NCI-H128 (cell line): ENCODE measurements around the gene RIBC1.
"Not testable (repeated sequence)": the region's sequence is repeated elsewhere in the genome, so short reads cannot be mapped to it uniquely, and the experiment has no call there.

Experiments used
- DNase-seq: peaks from one replicate; lab custom pipeline; 2025; ENCODE audit not compliant: unreplicated experiment; lab: John Stamatoyannopoulos, UW

Gene RIBC1

GRCh38 chrX:53435997-53436396, 13.3 kb downstream of the RIBC1 start:
- DNase-seq: peak; percentile 52

DNA sequence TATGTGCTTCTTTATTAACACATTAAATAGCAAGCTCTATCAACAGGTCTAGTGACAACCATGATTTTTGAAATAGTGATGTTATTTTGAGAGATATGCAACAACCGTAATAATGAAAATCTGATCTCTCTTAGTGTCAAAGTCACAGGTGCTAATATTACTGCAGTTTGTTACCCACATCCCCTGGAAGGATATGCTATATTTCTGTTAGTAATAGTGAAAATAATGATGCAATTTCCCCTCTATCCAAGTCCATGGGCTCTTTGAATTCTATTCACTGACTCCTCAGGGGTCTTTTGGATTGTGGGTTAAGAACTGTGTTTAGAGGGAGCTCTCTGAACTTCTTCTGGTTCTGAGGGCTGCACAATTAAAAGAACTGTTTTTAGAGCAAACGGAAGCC, 14.5 kb downstream of the RIBC1 start:
- DNase-seq: no peak

DNA sequence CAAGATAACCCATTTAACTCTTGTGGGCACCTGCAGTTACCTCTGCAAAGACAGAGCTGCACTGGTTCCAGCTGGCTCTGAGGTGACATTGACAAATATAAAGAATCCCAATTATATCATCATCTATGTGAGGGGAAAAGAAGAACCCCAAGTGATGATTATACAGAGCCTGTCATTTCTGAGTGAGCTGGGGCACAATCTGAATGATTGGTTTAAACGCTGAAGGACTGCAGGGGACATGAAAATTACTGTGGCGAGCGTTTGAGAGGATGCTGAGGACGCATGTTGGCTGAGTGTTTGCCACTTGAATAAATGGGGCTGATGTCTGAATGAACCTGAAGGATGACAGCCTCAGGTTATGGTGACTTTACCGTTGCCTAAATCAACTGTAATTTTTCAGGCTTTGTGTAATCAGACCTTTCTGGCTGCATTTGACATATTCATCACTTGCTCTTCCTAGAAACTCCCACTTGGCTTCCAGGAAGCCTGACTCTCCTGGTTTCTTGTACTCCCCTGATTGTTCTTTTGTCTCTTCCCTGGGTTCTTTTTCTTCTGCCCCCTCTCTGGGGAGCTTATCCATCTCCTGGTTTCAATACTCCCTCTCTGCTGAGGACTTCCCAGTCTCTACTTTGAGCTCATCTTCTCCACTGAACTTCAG, 15.6 kb downstream of the RIBC1 start:
- no peak for DNase-seq

- no peak for DNase-seq
Observed at GRCh38 chrX:53438832-53439230, 16.2 kb downstream of the RIBC1 start.

DNA sequence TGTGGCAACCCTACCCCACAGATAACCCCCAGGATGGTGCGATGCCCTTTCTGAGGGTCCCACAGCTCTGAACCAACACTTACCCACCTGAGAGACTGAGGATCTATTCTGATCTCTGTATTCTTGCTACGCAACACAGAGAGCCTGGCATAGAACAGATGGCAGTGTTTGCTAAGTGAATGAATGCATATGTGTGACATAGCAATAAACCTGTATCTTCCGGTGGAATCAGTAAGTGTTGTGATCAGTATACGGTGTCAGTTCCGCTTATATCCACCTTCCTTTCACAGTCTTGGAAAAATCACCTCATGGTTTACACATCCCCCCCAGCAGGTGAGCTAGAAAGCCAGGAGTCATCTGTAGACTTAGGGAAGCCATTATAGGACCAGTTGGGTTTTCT, 17.4 kb downstream of the RIBC1 start:
- no peak for DNase-seq

DNA sequence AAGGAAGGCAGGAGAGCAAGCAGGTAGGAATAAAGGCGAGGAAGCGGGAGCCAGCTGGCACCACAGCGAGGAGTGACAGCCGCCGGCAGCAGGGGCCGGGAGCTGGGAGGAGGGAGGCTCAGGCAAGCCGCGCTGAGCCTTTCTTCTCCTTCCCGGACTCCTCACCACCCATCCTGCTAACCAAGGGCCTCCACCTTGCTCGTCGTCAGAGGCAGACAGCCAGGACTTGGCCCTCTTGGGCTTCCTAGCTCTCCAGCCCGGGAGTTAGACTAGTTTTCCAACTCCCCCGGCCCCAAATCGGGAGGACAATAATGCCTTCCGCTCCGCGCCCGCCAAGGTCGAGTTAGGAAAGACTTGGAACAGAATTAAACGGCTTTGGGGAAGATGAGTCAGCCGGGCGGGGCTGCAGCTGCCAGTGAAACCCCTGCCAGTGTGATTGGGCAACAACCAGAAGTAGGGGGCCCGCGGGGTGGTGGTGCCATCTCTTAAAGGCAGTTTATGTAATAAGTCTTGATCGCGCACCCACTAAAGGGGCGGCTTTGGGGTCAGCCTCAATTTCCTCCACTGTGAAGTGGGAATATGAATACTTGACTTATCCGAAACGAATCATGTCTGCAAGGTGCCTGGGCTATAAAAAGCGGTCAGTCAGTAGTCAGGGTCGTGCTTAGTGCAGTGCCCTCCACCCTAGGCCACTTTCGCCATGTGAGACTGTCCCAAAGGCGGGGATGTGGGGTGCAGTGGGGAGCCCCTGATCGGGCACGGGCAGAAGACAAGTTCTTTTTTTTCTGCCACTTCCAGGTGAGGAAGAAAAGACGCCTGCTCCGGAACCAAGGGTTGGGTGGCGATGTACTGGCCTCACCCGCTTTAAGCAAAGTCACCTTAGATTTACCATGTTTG, 18.2 kb downstream of the RIBC1 start:
- no peak for DNase-seq

GRCh38 chrX:53441531-53442321, 19.1 kb downstream of the RIBC1 start:
- DNase-seq: peak; percentile 80

- no peak for DNase-seq
Observed at GRCh38 chrX:53442322-53442631, 19.6 kb downstream of the RIBC1 start.

DNA sequence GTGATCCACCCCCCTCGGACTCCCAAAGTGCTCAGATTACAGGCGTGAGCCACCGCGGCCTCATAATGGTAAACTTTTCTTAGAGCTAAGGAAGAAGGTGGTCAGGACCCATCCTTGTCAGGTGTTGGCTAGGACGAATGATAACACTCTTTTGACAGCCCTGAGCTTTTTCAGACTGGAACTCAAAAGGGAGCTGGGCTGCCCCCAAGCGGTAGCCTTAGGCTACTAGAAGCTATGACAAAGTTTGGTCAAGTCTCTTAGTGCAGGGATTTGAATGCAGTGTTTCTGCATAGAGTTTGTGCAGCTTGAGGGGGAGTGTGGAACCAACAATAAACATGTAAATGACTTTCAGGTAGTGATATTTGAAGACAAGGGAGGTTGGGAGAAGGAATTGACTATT, 23.3 kb downstream of the RIBC1 start:
- DNase-seq: no peak

GRCh38 chrX:53447441-53447840, 24.8 kb downstream of the RIBC1 start:
- DNase-seq: no peak

- DNase-seq: no peak
Observed at GRCh38 chrX:53449632-53450031, 27.0 kb downstream of the RIBC1 start.

DNA sequence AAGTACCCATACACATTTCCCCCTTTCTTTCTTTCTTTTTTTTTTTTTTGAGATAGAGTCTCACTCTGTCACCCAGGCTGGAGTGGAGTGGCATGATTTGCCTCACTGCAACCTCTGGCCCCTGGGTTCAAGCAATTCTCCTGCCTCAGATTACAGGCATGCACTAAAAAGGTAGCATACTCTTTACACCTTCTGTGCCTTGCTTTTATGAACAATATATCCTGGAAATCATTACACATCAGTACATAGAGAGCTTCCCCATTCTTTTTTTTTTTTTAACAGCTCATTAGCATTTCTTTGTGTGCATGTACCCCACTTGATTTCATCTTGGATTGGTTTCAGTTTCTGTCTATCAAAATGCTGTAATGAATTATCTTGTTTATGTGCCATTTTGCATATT, 30.1 kb downstream of the RIBC1 start:
- no peak for DNase-seq

GRCh38 chrX:53456254-53456653, 33.6 kb downstream of the RIBC1 start:
- no peak for DNase-seq

DNA sequence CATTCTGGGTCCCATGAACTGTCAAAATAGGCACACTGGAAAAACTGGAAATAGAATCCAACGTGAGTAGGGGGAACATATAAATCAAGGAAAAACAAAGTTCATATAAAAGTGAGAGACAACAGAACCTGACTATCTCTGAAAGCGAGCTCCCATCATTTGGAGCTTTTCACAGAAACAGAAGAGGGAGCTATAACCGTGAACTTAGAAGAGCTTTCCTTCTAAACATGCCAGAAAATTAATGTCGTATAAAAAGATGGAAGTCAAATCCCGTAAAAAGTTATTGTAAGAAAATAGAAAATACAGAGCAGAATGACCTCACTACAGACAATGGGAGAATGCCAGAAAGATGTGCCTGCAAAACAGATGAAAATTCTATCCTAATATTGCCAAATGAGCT, 35.4 kb downstream of the RIBC1 start:
- no peak for DNase-seq

- not testable (repeated sequence) for DNase-seq
Observed at GRCh38 chrX:53468659-53469058, 46.0 kb downstream of the RIBC1 start.

DNA sequence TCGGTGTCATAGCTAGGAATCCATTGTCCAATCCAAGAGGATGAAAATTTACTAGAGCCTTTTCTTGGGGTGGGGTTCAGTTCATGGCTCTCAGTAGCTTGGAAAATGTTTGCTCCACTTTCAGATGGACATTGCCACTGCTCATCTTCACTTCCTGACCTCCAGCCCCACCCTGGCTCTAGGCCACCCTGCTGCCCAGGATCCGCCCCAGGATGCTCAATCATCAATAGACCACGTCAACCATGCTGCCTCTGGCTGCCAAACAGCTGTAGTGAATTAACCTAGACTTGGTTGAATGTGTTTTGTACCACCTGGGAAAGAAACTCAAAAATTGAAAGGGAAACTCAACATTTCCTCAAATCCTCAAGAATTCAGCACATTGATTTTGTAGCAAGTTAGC, 48.7 kb downstream of the RIBC1 start:
- DNase-seq: no peak

- no peak for DNase-seq
Observed at GRCh38 chrX:53474707-53475106, 52.0 kb downstream of the RIBC1 start.

DNA sequence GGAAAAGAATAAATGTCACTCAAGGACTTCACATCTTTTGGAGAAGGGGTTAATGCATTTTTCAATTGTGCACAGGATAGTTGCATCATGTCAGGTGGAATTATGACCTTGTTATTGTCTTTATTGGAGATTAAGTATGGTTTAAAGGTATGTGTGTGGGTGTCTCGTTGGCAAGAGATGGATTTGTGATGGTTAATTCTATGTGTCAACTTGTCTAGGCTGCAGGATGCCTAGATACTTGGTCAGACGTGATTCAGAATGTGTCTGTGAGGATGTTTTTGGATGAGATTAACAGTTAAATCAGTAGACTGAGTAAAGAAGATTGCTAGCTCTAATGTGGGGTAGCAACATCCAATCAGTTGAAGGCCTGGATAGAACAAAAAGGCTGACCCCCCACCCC, 53.7 kb downstream of the RIBC1 start:
- DNase-seq: no peak

GRCh38 chrX:53479301-53479700, 56.6 kb downstream of the RIBC1 start:
- no peak for DNase-seq
